Measurements from ENCODE around the gene GAGE12J. TPM values are rescaled to one million over a fixed set of nuclear protein-coding genes. Genes with fewer than 3 reads are reported as not detected.

GAGE12J gene
- total RNA-seq, 3 donors from 2014 or later, result not detected

DNA sequence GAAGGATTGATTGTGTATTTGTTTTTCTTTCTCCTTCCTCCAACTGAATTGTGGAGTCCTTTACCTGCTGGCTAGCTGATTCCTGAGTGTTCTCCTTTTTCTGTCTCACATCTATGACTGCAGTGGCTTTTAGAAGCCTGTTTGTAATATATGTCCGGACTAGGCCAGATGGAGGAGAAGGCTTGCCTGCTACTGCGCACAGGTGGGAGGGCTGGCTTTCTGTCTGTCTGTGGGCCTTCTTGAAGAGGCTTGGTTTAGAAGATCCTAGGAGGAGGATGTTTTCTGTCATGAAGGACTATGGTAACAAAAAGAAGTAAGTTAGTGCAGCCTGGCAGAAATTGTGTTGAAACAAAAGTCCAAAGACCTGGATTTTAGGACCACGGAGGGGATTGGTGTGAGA is 43.8 kb upstream of the GAGE12J start:
- Histone ChIP-seq H3K9me3 (no peaks in the 10 kb centered on the region), H3K4me1 (no peaks in the 10 kb centered on the region), H3K27ac (no peak overlapping the region), H3K27me3 (peaks cover 0 to 60% of the 10 kb centered on the region in 2 donors), H3K4me3 (no peak overlapping the region), H3K36me3 (no peaks in the 10 kb centered on the region)
- TF ChIP-seq POLR2AphosphoS5 (IDR thresholded peaks at IDR 0.05) (no peak), POLR2A (IDR thresholded peaks at IDR 0.05) (no peak)
- TF ChIP-seq, protein P1, sequence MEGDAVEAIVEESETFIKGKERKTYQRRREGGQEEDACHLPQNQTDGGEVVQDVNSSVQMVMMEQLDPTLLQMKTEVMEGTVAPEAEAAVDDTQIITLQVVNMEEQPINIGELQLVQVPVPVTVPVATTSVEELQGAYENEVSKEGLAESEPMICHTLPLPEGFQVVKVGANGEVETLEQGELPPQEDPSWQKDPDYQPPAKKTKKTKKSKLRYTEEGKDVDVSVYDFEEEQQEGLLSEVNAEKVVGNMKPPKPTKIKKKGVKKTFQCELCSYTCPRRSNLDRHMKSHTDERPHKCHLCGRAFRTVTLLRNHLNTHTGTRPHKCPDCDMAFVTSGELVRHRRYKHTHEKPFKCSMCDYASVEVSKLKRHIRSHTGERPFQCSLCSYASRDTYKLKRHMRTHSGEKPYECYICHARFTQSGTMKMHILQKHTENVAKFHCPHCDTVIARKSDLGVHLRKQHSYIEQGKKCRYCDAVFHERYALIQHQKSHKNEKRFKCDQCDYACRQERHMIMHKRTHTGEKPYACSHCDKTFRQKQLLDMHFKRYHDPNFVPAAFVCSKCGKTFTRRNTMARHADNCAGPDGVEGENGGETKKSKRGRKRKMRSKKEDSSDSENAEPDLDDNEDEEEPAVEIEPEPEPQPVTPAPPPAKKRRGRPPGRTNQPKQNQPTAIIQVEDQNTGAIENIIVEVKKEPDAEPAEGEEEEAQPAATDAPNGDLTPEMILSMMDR (IDR thresholded peaks at IDR 0.05), result no peak
- DNase-seq (ENCODE audit: low spot score in 2 of 2), result no peak
- intact Hi-C loops (cut with DNase I; ENCODE audit: low total_unique reads), result no loop called here

DNA sequence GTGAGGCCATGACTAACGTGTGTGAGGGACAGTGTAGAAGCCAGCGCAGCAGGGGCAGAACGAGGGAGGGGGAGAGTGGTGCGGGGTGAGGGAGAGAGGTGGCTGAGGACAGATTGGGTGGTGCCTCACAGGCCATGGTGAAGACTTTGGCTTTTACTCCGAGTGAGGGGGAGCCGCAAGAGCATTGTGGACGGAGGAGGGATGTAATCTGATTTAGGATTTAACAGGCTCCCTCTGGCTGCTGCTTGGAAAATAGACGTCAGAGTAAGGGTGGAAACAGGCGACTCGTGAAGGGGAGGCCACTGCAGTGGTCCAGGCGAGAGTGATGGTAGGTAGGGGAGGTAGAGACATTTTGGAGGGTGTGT is 39.2 kb upstream of the GAGE12J start:
- H3K4me1 ChIP-seq, result no peaks in the 10 kb centered on the region
- DNase-seq (ENCODE audit: low spot score in 2 of 2), result no peak
- no peak overlapping the region for H3K27ac ChIP-seq
- no peaks in the 10 kb centered on the region for H3K9me3 ChIP-seq
- H3K36me3 ChIP-seq, result no peaks in the 10 kb centered on the region
- H3K27me3 ChIP-seq, result peaks cover 0 to 49% of the 10 kb centered on the region in 2 donors
- TF ChIP-seq POLR2AphosphoS5 (IDR thresholded peaks at IDR 0.05), result no peak
- TF ChIP-seq, protein P1 (IDR thresholded peaks at IDR 0.05), result no peak
- no peak for TF ChIP-seq POLR2A (IDR thresholded peaks at IDR 0.05)
- intact Hi-C loops (cut with DNase I; ENCODE audit: low total_unique reads), result no loop called here
- H3K4me3 ChIP-seq, result no peak overlapping the region

DNA sequence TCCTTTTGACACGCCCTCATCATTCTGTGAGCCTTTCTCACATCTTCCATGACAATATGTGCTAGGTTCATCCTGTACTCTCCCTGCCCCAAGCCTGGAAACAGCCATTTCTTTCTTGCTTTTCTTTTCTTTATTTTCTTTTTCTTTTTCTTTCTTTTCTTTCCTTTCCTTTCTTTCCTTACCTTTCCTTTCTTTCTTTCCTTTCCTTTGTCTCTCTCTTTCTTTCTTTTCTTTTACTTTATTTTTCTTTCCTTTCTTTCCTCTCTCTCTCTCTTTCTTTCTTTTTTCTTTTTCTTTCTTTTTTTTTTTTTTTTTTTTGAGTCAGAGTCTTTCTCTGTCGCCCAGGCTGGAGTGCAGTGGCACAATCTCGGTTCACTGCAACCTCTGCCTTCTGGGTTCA is 37.6 kb upstream of the GAGE12J start:
- intact Hi-C loops (cut with DNase I; ENCODE audit: low total_unique reads), result no loop called here
- H3K27me3 ChIP-seq, result peaks cover 0 to 45% of the 10 kb centered on the region in 2 donors
- H3K36me3 ChIP-seq, result no peaks in the 10 kb centered on the region
- no peak for DNase-seq (ENCODE audit: low spot score in 2 of 2)
- no peaks in the 10 kb centered on the region for H3K4me1 ChIP-seq
- no peaks in the 10 kb centered on the region for H3K9me3 ChIP-seq
- TF ChIP-seq POLR2AphosphoS5 (IDR thresholded peaks at IDR 0.05) (no peak), POLR2A (IDR thresholded peaks at IDR 0.05) (no peak)
- TF ChIP-seq, protein P1 (IDR thresholded peaks at IDR 0.05), result no peak
- no peak overlapping the region for H3K4me3 ChIP-seq
- no peak overlapping the region for H3K27ac ChIP-seq

- no peaks in the 10 kb centered on the region for H3K36me3 ChIP-seq
- DNase-seq (ENCODE audit: low spot score in 2 of 2), result no peak
- H3K4me1 ChIP-seq, result no peaks in the 10 kb centered on the region
- no peak overlapping the region for H3K4me3 ChIP-seq
- H3K27me3 ChIP-seq, result peaks cover 0 to 43% of the 10 kb centered on the region in 2 donors
- H3K9me3 ChIP-seq, result no peaks in the 10 kb centered on the region
- intact Hi-C loops (cut with DNase I; ENCODE audit: low total_unique reads), result no loop called here
- H3K27ac ChIP-seq, result no peak overlapping the region
- TF ChIP-seq, protein P1 (IDR thresholded peaks at IDR 0.05), result no peak
Measured at GRCh38 chrX:49286136-49286535, 35.7 kb upstream of the GAGE12J start.

DNA sequence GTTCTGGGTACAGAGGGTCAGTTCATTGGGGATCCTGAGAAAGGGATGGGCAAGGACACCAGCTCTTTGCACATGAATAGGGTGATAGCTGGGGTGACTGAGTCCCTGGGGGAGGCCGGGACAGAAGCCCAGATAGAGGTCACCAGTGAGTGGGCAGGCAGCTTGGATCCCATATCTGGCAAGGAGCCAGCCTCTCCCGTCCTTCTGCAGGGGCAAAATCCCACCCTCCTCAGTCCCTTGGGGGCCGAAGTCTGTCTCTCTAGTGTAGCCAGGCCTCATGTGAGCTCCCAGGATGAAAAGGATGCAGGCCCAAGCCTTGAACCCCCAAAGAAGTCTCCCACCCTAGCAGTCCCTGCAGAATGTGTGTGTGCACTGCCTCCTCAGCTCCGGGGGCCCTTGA is 35.3 kb upstream of the GAGE12J start:
- H3K4me1 ChIP-seq, result no peaks in the 10 kb centered on the region
- intact Hi-C loops (cut with DNase I; ENCODE audit: low total_unique reads), result no loop called here
- no peak overlapping the region for H3K27ac ChIP-seq
- H3K9me3 ChIP-seq, result no peaks in the 10 kb centered on the region
- no peaks in the 10 kb centered on the region for H3K36me3 ChIP-seq
- no peak overlapping the region for H3K4me3 ChIP-seq
- H3K27me3 ChIP-seq, result peaks cover 0 to 40% of the 10 kb centered on the region in 2 donors
- TF ChIP-seq POLR2A (IDR thresholded peaks at IDR 0.05) (no peak), POLR2AphosphoS5 (IDR thresholded peaks at IDR 0.05) (no peak)
- TF ChIP-seq, protein P1 (IDR thresholded peaks at IDR 0.05), result no peak
- DNase-seq (ENCODE audit: low spot score in 2 of 2), result no peak
